ENCODE data around the gene ZMIZ2. TPM values are rescaled to one million over a fixed set of nuclear protein-coding genes. Genes with fewer than 3 reads are reported as not detected.

ZMIZ2 gene
- total and polyA plus RNA-seq, 2 of the 8 experiments (the other 6 are each of a cell fraction or from before 2014, with no cell fraction given), result 24.4 to 66.4 TPM

DNA sequence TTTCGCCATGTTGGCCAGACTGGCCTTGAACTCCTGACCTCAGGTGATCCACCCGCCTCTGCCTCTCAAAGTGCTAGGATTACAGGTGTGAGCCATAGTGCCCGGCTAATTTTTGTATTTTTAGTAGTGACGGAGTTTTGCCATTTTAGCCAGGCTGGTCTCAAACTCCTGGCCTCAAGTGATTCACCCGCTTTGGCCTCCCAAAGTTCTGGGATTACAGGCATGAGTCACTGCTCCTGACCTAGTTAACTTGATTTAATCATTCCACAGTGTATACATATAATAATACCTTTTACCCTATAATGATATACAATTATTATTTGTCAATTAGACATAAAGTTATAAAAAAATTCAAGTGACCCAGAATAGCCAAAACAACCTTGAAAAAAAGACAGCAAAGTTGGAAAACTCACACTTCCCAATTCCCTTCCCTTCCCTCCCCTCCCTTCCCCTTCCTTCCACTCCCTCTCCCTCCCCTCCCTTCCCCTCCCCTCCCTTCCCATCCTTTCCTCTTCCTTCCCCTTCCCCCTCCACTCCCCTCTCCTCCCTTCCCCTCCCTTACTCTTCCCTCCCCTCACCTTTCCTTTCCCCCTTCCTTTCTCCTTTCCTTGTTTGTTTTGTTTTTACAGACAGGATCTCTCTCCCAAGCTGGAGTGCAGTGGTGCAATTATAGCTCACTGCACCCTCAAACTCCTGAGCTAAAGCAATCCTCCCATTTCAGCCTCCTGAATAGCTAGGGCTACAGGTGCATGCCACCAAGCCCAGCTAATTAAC lies 14.8 kb upstream of the ZMIZ2 start (continued):
- TF ChIP-seq HDAC6 (IDR thresholded peaks at IDR 0.05; ENCODE audit: low read depth, low read length), result no peak
- TF ChIP-seq, protein P1, sequence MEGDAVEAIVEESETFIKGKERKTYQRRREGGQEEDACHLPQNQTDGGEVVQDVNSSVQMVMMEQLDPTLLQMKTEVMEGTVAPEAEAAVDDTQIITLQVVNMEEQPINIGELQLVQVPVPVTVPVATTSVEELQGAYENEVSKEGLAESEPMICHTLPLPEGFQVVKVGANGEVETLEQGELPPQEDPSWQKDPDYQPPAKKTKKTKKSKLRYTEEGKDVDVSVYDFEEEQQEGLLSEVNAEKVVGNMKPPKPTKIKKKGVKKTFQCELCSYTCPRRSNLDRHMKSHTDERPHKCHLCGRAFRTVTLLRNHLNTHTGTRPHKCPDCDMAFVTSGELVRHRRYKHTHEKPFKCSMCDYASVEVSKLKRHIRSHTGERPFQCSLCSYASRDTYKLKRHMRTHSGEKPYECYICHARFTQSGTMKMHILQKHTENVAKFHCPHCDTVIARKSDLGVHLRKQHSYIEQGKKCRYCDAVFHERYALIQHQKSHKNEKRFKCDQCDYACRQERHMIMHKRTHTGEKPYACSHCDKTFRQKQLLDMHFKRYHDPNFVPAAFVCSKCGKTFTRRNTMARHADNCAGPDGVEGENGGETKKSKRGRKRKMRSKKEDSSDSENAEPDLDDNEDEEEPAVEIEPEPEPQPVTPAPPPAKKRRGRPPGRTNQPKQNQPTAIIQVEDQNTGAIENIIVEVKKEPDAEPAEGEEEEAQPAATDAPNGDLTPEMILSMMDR (IDR thresholded peaks at IDR 0.05; ENCODE audit: control extremely low read depth in 1 of 3, insufficient read depth in 1 of 3, low read depth in 1 of 3, low read length in 3 of 3), result no peak

Measured in H1 (cell line).